GM21723 (cell line): Measurements from ENCODE around the gene NAV2.

Experiments
- ATAC-seq: cut with Tn5 transposase; IDR thresholded peaks from one replicate; pipeline ENCODE4 v1.9.1; 2021; ENCODE audit warnings: mild to moderate bottlenecking, moderate library complexity; ENCODE audit not compliant: unreplicated experiment

NAV2 gene

GRCh38 chr11:19805376-19805775 is 92.7 kb downstream of the NAV2 start:
- no peak for ATAC-seq

GRCh38 chr11:19805827-19806226 is 93.2 kb downstream of the NAV2 start:
- no peak for ATAC-seq

GRCh38 chr11:19806251-19806650 is 93.6 kb downstream of the NAV2 start:
- no peak for ATAC-seq

GRCh38 chr11:19808076-19808911 is 95.7 kb downstream of the NAV2 start:
- no peak for ATAC-seq

GRCh38 chr11:19810852-19811251 is 98.2 kb downstream of the NAV2 start:
- no peak for ATAC-seq

- ATAC-seq: no peak
Measured at GRCh38 chr11:19811380-19811779, 98.7 kb downstream of the NAV2 start.

- no peak for ATAC-seq
Measured at GRCh38 chr11:19812096-19812495, 99.5 kb downstream of the NAV2 start.

GRCh38 chr11:19812710-19813109 is 100.1 kb downstream of the NAV2 start:
- no peak for ATAC-seq

GRCh38 chr11:19813158-19813879 is 100.7 kb downstream of the NAV2 start:
- no peak for ATAC-seq

- no peak for ATAC-seq
Measured at GRCh38 chr11:19814421-19814820, 101.8 kb downstream of the NAV2 start.

- no peak for ATAC-seq
Measured at GRCh38 chr11:19816040-19816439, 103.4 kb downstream of the NAV2 start.

- no peak for ATAC-seq
Measured at GRCh38 chr11:19816817-19817216, 104.2 kb downstream of the NAV2 start.

GRCh38 chr11:19817265-19817851 is 104.7 kb downstream of the NAV2 start:
- ATAC-seq: no peak

- no peak for ATAC-seq
Measured at GRCh38 chr11:19817870-19818269, 105.2 kb downstream of the NAV2 start.

- no peak for ATAC-seq
Measured at GRCh38 chr11:19818619-19819018, 106.0 kb downstream of the NAV2 start.

GRCh38 chr11:19819148-19819547 is 106.5 kb downstream of the NAV2 start:
- no peak for ATAC-seq

GRCh38 chr11:19820100-19820499 is 107.5 kb downstream of the NAV2 start:
- ATAC-seq: no peak

GRCh38 chr11:19821412-19821875 is 108.8 kb downstream of the NAV2 start:
- no peak for ATAC-seq

GRCh38 chr11:19821993-19822392 is 109.4 kb downstream of the NAV2 start:
- ATAC-seq: no peak

- ATAC-seq: no peak
Measured at GRCh38 chr11:19822531-19822930, 109.9 kb downstream of the NAV2 start.

- no peak for ATAC-seq
Measured at GRCh38 chr11:19826606-19827005, 114.0 kb downstream of the NAV2 start.
